GM12875 (cell line): ENCODE results near the gene MCAM.

Source experiments
- H3K4me3 ChIP-seq: one replicate; pipeline ENCODE4 v1.5.1; 2011; ENCODE audit warnings: low read depth, low read length, control low read depth
- CTCF ChIP-seq: IDR thresholded peaks from 2 replicates; pipeline ENCODE4 v1.5.1; 2011; ENCODE audit warnings: low read depth, mild to moderate bottlenecking, control low read depth, inconsistent platforms, low read length, moderate library complexity, borderline replicate concordance; ENCODE audit not compliant: insufficient read depth

MCAM gene

DNA sequence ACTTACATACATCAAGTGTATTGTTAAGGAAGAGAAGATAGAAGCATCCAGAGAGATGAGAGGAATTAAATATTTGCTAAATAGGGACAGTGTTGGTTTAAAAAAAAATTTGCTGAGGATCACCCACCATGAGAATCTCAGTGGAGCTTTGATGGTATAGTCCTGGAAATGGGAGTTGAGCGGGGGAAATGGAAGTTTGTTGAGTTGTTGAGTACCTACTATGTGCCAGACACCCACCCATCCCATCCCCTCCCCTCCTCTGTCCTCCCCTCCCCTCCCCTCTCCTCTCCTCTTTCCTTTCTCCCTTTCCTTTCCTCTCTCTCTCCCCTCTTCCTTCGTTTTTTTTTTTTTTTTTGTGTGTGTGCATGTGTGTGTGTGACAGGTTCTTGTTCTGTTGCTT lies 34.3 kb upstream of the MCAM start:
- no peak for TF ChIP-seq CTCF
- no peak overlapping the region for H3K4me3 ChIP-seq

DNA sequence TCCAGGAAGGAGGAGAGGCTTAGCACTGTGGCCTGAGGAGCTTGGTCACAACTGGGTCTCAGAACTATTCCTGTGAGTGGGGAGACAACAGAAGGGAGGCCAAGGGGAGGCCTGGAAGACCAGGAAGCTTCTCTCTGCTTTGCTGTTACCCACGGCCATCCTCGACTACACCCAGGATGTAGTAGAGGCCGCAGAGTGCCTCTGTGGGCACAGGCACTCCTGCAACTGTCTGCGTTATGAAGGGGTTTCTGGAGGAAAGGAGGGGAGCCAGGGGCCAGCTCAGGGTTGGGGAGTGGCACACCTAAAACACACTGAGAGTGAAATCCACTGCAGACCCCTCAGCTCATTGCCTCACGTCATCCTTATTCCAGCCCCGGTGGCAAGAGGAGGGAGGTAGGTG lies 33.4 kb upstream of the MCAM start:
- no peak overlapping the region for H3K4me3 ChIP-seq
- no peak for TF ChIP-seq CTCF

- no peak overlapping the region for H3K4me3 ChIP-seq
- TF ChIP-seq CTCF = no peak
Measured at GRCh38 chr11:119347940-119348605, 31.1 kb upstream of the MCAM start.

DNA sequence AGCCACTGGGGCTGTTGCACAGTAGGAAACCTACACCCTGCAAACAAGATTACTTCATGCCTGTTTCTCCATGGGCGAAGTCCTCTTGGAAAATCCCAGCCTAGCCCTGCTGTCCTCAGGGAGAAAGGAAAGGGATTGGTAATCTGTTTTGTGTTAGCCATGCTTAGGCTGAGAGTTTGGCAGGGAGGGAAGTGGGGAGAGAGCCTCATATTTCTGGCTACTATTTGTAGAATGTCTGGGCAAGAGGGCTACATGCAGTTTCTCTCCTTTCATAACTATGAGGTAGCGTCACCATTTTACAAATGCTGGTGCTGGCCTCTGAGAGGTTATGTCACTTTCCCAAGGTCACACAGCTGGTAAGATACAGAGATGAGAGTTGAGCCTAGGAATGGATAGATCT lies 30.3 kb upstream of the MCAM start:
- no peak for TF ChIP-seq CTCF

GRCh38 chr11:119346605-119347004 lies 29.7 kb upstream of the MCAM start, which contains the start of gene MFRP:
Gene MFRP (minus strand): TSS chr11:119346705. CDS start chr11:119346513, 192 bp downstream.
- TF ChIP-seq CTCF = no peak
- no peak within 1 kb of the TSS for H3K4me3 ChIP-seq

More for the DNA sequence above, 30.3 kb upstream of the MCAM start:
- no peak overlapping the region for H3K4me3 ChIP-seq

DNA sequence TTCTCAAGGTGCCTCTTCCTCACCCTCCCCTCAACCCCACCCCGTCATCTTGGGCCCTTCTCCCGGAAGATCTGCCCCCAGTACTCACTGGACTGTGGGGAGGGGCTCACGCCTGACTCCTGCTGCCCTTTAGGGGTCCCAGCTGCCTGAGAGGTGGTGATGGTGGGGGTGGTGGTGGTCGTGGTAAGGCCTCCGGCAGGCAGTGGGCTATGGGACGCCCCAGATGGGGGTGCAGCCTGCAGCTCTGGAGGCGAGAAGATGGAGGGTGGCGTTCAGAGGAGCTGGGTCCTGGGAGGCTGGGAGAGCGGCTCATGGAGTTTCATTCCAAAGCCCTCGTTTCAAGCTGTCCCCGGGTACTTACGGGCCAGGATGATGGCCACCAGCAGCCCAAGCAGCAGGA lies 28.8 kb upstream of the MCAM start:
- no peak for TF ChIP-seq CTCF
- H3K4me3 ChIP-seq = no peak overlapping the region

- no peak overlapping the region for H3K4me3 ChIP-seq
- TF ChIP-seq CTCF = no peak
Measured at GRCh38 chr11:119344291-119345010, 27.5 kb upstream of the MCAM start.
